Endothelial cell of umbilical vein (primary cell): ENCODE data around the gene TNFAIP1. TPM values are rescaled to one million over a fixed set of nuclear protein-coding genes. Genes with fewer than 3 reads are reported as not detected.

Source experiments
- BruUV-seq: library from RNA; stranded (reverse); fragments of 400-500 nt; replicated peaks from 2 replicates; lab custom pipeline; 2021; lab: Mats Ljungman, UMichigan
- CTCF ChIA-PET: fragments of 300-600, 350-600 bp; sonication (Branson Sonifier 250); formaldehyde crosslinking; loops from one replicate; lab custom pipeline; 2021; ENCODE audit warnings: antibody characterized with exemption, inconsistent platforms; lab: Charles Lee
- POLR2A ChIA-PET: fragments of 300-600, 350-600 bp; sonication (Branson Sonifier 250); formaldehyde crosslinking; loops from one replicate; lab custom pipeline; 2021; ENCODE audit warnings: antibody characterized with exemption, inconsistent platforms; lab: Charles Lee
- DNase-seq: peaks from one replicate; pipeline ENCODE4 v3.0.0-alpha.2; 2011; ENCODE audit warnings: low read depth, low spot score
- FAIRE-seq: peaks from 2 replicates; lab custom pipeline; 2011; peaks lifted over from hg19 to GRCh38; lab: Jason Lieb, UNC
- H2AFZ ChIP-seq: 2 replicates; pipeline ENCODE4 v1.6.0; 2012; ENCODE audit warnings: low read depth, low read length, control low read depth, inconsistent platforms
- H3K27ac ChIP-seq: 2 replicates; pipeline ENCODE4 v1.5.1; 2011; ENCODE audit warnings: low read depth, mild to moderate bottlenecking, control low read depth, low read length, moderate library complexity; ENCODE audit not compliant: insufficient read depth
- H3K27me3 ChIP-seq, 2 experiments: 2 replicates each; pipeline versions ENCODE4 v1.6.0 to v1.6.1; 2011; ENCODE audit warnings: low read length in 2 of 2, mixed read lengths in 1 of 2; ENCODE audit not compliant: control insufficient read depth in 2 of 2, insufficient read depth in 2 of 2
- H3K36me3 ChIP-seq, 2 experiments: 2 replicates in 1 of 2; 3 replicates in 1 of 2; pipeline ENCODE4 v1.5.1; 2011; ENCODE audit warnings: low read length in 2 of 2, mild to moderate bottlenecking in 1 of 2, moderate library complexity in 1 of 2; ENCODE audit not compliant: control insufficient read depth in 2 of 2, insufficient read depth in 2 of 2; ENCODE audit errors: extremely low read depth in 1 of 2
- H3K4me1 ChIP-seq: 3 replicates; pipeline ENCODE4 v1.5.1; 2011; ENCODE audit warnings: mild to moderate bottlenecking, low read length; ENCODE audit not compliant: control insufficient read depth, insufficient read depth; ENCODE audit errors: extremely low read depth
- H3K4me2 ChIP-seq: 2 replicates; pipeline ENCODE4 v1.6.1; 2011; ENCODE audit warnings: low read length, control low read depth, mixed read lengths; ENCODE audit not compliant: insufficient read depth
- H3K4me3 ChIP-seq, 3 experiments: fragments of 200-600 bp in 1 of 3; sonication (generic), shearing (Covaris generic) in 1 of 3; replicated peaks in 1 of 3; 2 replicates each; pipeline ENCODE4 v1.5.1; 2011 to 2016; ENCODE audit warnings: control low read depth in 3 of 3, low read length in 3 of 3, mild to moderate bottlenecking in 2 of 3, inconsistent platforms in 1 of 3, low read depth in 1 of 3, moderate library complexity in 1 of 3; ENCODE audit not compliant: insufficient read depth in 1 of 3
- H3K79me2 ChIP-seq: 2 replicates; pipeline ENCODE4 v1.6.0; 2012; ENCODE audit warnings: low read length, inconsistent platforms; ENCODE audit not compliant: control insufficient read depth, insufficient read depth
- H3K9ac ChIP-seq: replicated peaks from 2 replicates; pipeline ENCODE3; 2011; ENCODE audit warnings: low read length, control low read depth; ENCODE audit not compliant: insufficient read depth; ENCODE audit errors: extremely low read depth
- H3K9me1 ChIP-seq: replicated peaks from 3 replicates; pipeline ENCODE4 v1.6.0; 2011; ENCODE audit warnings: mild to moderate bottlenecking, low read length; ENCODE audit not compliant: control insufficient read depth, insufficient read depth; ENCODE audit errors: extremely low read depth
- H3K9me3 ChIP-seq: replicated peaks from 2 replicates; pipeline ENCODE4 v1.5.1; 2012; ENCODE audit warnings: low read length, inconsistent platforms; ENCODE audit not compliant: control insufficient read depth, insufficient read depth
- H4K20me1 ChIP-seq: replicated peaks from 2 replicates; pipeline ENCODE3; 2011; ENCODE audit warnings: mild to moderate bottlenecking, low read length; ENCODE audit not compliant: control insufficient read depth, insufficient read depth; ENCODE audit errors: extremely low read depth
- GATA2 ChIP-seq: IDR thresholded peaks from 2 replicates; pipeline ENCODE4 v1.7.0; 2011; ENCODE audit warnings: low read depth, mild to moderate bottlenecking, moderate library complexity, mixed read lengths, low read length; ENCODE audit not compliant: insufficient read length, insufficient read depth
- JUN ChIP-seq: IDR thresholded peaks from 2 replicates; pipeline ENCODE4 v1.6.1; 2011; ENCODE audit warnings: borderline replicate concordance, low read depth; ENCODE audit not compliant: insufficient read length, insufficient read depth
- POLR2AphosphoS5 ChIP-seq: IDR thresholded peaks from 2 replicates; pipeline ENCODE4 v1.6.1; 2012; ENCODE audit warnings: low read depth, mild to moderate bottlenecking, control low read depth, low read length, moderate library complexity; ENCODE audit not compliant: insufficient read depth
- dilution Hi-C: fragments of 300-500 bp; cut with MboI; formaldehyde crosslinking; loops from one replicate; pipeline ENCODE4 v1.15.0; 2019; ENCODE audit warnings: low sequenced_read_pairs; ENCODE audit not compliant: extremely low pct_ligation_motif_present
- intact Hi-C: fragments of 100-400 bp; cut with micrococcal nuclease; formaldehyde crosslinking; loops from one replicate; pipeline ENCODE4 v1.10.0; 2022
- polyA plus RNA-seq, 4 experiments: library from polyadenylated mRNA; depleted of rRNA in 3 of 4; stranded (reverse) in 3 of 4; unstranded in 1 of 4; fragments of >200 nt; gene quantifications; 2 replicates each; pipeline versions ENCODE4 v1.2.1 to v1.2.3, GENCODE V29; 2011 to 2012; ENCODE audit warnings: missing spikeins in 1 of 4
- total RNA-seq: library from RNA; stranded (reverse); gene quantifications from 2 replicates; pipeline ENCODE4 v1.2.3, GENCODE V29; 2021

Gene TNFAIP1
- total and polyA plus RNA-seq, 2 donors (not counting 3 experiments of a cell fraction or from before 2014, with no cell fraction given) = 85.7 to 89.6 TPM

DNA sequence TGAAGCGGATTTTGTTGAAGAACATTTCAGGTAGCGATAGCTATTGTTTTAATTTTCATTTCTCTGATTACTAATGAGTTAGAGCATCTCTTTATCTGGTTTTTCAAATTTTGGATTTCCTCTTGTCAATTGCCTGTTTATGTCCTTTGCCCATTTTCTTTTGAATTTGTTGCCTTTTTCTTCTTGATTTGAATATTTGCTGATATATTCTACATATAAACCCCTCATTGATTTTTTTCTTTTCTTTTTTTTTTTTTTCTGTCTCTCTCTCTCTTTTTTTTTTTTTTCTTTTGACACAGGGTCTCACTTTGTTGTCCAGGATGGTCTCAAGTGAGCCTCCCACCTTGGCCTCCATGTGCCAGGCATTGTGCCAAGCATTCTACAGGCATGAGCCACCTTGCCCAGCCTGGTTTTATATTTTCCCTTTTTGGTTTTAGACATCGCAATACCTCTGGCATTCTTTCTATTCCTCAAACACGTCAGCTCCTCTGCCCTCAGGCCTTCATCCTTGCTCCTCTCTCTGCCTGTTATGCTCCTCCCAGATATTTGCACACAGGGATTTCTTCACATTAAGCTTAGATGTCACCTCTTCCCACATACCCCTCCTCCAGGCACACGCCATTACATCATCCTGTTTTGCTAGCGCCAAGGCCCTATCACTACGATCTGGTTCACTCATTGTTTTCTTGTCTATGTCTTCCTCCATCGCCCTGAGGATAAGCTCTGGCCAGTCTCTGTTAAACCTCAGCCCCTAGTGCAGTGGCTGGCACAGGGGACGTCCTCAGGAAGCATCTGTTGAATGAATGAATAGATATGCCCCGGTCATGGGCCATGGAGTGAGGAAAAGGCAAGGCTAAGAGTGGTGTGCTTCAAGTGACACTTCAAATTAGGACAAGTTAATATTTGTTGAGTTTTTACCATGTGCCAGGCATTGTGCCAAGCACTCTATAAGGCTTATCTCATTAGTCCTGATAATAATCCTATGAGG is 44.5 kb downstream of the TNFAIP1 start:
- Histone ChIP-seq H3K79me2 (no peaks in the 10 kb centered on the region), H3K9me3 (no peaks in the 10 kb centered on the region), H3K27me3 (peaks cover 15 to 17% of the 10 kb centered on the region in 2 experiments), H3K9me1 (no peaks in the 10 kb centered on the region), H3K36me3 (no peaks in the 10 kb centered on the region), H3K9ac (no peak overlapping the region), H3K27ac (no peak overlapping the region), H3K4me3 (no peak overlapping the region), H2AFZ (no peak overlapping the region), H3K4me1 (peaks cover 14% of the 10 kb centered on the region), H4K20me1 (no peaks in the 10 kb centered on the region), H3K4me2 (no peak overlapping the region)
- no TSS peak for BruUV-seq
- DNase-seq = peak; percentile 75
- dilution Hi-C loops = no loop called here
- TF ChIP-seq JUN (peak; percentile 41), POLR2AphosphoS5 (no peak), GATA2 (peak; percentile 36)
- ChIA-PET CTCF (interaction anchor here (0.7 to 2.7 kb wide), 3 partner anchors 13 to 36 kb away, joined by 3 to 28 read pairs (median 5); no protein-coding TSS in a partner anchor), POLR2A (interaction anchor here (0.6 to 0.9 kb wide), 3 partner anchors 8 to 58 kb away, joined by 3 to 7 read pairs (median 6); no protein-coding TSS in a partner anchor)
- FAIRE-seq = peak; percentile 64
- intact Hi-C loops = loop anchor here (2.0 kb wide), 1 partner anchor 37 kb away; no protein-coding TSS in a partner anchor
